GM19438 (cell line): ENCODE results near the gene PPA1.
"Not testable (repeated sequence)": the region's sequence is repeated elsewhere in the genome, so short reads cannot be mapped to it uniquely, and the experiment has no call there.

Experiments used
- ATAC-seq: cut with Tn5 transposase; IDR thresholded peaks from one replicate; pipeline ENCODE4 v1.9.1; 2021; ENCODE audit warnings: low read depth; ENCODE audit not compliant: unreplicated experiment

Gene PPA1

DNA sequence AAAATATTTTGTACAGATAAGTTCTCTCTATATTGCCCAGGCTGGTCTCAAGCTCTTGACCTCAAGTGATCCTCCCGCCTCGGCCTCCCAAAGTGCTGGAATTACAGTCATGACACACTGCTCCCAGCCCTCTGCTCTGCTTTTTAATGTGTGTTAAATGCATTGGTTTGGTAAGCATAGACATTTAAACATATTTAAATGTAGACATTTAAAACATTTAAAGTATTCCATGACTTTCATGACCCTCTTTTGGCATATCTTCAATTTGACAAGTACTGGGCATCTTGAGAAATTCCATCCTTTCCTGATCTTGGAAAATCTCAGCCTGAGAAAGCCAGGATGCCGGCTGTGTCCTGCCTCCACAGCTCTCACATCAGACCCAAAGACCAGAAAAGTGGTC, 57.7 kb downstream of the PPA1 start:
- ATAC-seq: no peak

DNA sequence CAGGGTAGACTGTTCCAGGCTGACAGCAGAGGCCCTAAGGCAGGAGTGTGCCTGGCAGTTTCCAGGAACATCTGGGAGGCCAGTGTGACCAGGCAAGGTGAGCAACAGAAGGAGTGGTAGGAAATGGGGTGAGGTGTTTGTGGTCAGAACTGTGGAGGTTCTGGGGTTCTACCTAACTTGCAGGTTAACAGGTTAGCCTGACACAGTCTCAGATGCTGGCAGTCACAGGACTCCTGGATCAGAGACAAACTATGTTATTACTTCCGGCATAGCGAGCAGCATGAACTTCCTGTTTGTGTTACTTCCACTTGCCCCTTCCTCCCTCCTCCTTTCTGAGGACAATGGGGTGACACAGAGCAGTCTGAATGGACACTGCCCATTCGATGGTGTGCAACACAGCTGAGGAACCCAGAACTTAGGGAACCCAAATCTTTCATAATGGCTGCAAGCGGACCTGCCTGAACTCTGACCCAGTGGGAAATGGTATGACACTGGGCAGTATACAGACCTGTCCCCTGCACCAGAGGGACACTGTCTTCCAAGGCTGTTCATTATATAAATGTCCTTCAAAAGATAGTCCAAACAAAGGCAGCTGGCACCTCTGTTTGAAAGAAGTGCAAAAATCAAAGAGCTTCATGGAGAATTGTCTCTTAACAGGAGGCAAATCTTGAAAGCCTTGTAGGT, 59.0 kb downstream of the PPA1 start:
- ATAC-seq: no peak

DNA sequence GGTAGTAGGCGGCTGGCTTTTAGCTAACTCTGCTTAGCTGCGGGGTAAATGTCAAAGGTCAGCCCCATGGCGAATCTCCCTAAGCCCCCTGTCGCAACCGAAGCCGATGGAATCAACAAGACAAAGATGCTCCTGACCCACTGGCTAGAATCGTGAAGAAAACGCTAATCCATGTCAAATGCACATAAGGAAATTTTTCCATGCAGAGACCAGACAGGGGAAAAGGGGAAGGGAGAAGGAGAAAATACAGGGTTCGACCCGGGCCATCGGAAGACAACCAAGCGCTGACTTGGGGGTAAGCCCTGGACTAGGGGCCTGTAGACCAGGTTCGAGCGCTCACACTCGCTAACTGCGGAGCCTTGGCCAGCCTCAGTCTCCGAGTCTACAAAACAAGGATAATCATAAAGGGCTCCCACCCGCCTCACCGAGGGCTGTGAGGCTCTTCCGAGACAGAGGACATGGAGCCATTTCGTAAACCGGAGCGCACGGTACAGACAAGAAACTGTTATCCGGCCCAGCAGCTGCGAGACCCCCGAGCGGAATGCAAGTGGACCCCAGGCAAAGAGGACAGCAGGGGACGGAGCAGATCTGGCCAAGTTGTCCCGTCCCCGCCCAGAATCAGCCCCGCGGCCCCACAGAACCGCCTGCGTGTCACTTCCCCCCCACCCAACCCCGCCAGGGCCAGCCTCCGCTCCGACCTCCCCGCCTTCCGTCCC, 63.4 kb downstream of the PPA1 start:
- ATAC-seq: peak; percentile 10

DNA sequence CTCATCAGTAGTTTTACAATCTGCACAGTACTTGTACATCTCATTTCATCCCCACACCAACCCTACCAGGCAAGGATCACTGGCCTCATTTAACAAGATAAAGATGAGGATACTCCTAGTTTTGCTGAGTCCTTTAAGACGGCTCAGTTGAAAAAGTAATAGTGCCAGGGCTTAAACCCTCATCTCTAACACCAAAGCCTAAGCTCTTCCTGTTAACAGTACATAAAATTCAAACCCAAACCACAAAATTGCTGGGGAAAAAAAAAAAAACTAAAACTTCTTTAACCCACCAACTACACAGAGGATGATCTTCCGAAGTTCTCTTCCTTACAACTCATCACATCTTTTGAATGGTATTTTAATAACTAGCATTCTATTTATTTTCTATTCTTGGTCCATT, 64.2 kb downstream of the PPA1 start:
- ATAC-seq: no peak

DNA sequence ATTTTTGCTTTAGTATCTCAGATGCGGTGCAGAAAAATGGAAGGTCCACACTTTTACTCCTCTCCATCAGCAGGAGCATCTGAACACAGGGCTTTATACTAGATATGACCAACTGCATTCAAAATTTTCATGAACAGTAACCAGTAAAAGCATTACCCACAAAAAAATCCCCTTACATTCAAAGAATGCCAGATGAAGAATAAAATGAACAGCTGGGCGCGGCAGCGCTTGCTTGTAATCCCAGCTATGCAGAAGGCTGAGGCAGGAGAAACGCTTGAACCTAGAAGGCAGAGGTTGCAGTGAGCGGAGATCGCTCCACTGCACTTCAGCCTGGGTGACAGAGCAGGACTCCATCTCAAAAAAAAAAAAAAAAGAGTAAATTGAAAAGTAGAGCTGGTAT, 66.0 kb downstream of the PPA1 start:
- ATAC-seq: no peak

DNA sequence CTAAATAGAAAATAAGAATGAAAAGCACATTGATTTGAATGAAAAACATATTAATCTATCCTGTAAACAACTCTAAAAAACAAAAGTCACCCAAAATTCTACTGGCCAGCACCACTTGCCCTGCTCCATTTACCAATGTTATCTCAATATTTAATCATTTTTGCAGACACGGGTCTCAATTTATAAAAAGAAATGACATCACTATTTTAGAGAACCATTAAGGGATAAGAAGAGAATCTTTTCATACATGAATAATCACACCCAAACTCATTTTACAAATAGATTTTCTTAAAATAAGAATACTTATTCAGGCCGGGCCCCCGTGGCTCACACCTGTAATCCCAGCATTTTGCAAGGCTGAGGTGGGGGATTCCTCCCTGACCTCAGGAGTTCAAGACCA, 66.8 kb downstream of the PPA1 start:
- ATAC-seq: no peak

DNA sequence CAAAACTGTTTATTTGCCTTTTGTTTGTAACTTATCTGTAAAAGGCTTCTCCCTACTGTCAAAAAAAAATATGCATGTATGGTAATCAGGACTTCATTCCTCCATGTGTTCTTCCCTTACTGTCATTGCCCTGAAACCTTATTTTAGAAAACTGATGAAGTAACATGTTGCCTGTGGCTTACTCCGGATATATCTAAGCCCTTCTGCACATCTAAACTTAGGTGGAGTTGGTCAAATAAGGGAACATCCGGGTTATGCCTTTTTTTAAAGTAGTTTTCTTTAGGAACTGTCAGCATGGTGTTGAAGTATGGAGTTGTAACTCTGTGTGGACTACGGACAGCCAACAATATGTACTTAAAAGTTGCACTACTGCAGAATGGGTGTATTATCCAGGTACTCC, 69.1 kb downstream of the PPA1 start:
- ATAC-seq: no peak

DNA sequence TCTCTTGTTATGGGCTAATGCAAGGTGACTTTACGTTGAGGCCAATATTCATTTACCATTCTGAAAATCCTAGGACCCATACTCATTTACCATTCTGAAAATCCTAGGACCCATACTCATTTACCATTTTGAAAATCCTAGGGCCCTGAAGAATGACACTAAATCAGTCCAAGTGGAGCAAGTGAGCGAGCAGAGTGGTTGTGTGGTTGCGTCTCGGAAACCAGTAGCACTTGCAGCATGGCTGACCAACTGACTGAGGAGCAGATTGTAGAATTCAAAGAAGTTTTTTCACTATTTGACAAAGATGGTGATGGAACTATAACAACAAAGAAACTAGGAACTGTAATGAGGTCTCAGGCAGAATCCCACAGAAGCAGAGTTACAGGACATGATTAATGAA, 69.8 kb downstream of the PPA1 start:
- ATAC-seq: no peak

DNA sequence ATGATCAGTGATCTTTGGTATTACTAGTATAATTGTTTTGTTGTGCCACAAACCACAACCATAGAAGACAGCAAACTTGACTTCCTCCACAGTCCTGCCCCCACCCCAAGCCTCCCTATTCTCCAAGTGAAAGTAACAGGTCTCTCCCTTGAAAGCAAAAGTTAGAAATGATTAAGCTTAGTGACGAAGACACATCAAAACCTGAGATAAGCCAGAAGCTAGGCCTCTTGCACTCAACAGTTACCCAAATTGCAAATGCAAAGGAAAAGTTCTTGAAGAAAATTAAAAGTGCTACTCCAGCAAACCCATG, 70.4 kb downstream of the PPA1 start:
- ATAC-seq: no peak

DNA sequence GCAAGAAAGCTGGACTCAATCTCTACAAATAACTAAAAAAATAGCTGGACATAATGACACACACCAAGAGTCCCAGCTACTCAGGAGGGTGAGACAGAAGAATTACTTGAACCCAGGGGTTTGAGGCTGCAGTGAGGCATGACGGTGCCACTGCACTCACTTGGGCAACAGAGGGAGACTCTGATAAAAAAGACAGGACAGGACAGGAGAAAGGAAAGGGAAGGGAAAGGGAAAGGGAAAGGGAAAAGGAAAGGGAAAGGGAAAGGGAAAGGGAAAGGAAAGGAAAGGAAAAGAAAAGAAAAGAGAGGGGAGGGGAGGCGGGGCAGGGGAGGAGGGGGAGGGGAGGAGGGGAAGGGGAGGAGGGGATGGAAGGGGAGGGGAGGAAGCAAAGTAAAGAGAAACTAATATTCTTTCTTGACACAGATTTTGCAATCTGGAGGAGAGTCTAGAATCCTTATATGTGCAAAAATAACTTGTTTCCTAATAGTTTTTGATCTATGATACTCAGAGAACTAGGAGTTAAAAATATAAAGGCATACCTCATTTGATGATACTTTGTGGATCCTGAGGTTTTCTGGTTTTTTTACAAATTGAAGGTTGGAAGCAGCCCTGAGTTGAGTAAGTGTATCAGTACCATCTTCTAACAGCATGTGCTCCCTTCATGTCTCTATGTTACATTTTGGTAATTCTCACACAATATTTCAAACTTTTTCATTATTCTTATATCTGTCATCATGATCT, 70.9 kb downstream of the PPA1 start:
- ATAC-seq: no peak

DNA sequence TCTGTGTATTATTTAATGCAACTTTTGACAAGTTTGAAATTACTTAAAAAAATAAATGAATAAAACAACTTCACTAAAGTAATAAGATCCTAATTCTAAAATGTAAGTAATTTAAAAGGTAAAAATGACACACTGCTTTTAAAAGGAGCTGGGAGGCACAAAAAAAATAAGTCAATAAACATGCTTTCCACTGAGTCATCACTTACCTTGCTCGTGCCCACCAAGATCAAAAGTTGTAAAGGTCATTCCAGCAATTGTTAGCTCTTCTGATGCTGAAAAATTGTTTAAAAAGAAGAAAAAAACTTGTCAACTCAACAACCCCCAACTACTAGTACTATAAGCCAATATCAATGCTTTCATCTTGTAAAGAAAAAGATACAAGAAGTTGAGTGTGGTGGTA, 72.4 kb downstream of the PPA1 start:
- ATAC-seq: no peak

DNA sequence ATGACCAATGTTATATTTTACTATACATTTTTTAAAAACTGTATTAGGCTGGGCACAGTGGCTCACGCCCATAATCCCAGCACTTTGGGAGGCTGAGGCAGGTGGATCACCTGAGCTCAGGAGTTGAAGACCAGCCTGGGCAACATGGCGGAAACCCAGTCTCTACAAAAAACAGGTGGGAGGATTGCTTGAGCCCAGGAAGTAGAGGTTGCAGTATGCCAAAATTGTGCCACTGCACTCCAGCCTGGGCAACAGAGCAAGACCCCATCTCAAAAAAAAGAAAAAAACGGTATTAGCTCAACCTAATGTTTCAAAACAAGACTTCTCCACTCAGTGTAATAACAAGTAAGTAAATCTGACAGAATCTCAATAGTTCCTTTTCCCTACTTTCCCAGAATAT, 73.9 kb downstream of the PPA1 start:
- not testable (repeated sequence) for ATAC-seq

DNA sequence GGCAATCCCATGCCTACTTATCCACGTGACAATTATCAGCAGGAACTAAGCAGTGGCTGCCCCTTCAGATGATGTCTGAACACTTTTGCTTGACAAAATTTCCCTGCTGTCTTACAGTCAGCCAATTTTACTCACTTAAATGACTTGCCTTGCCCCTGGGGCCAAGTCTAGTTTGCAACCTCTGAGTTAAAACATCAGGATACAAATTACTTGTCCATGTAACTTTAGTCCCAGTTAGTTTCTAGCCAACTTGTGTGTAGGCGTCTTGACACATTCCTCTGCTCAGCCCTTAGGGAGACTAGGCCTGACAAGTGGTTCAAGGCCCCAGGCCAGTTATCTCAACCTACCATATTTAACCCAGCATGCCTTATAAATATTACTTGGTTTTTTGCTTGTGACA, 75.1 kb downstream of the PPA1 start:
- ATAC-seq: no peak

DNA sequence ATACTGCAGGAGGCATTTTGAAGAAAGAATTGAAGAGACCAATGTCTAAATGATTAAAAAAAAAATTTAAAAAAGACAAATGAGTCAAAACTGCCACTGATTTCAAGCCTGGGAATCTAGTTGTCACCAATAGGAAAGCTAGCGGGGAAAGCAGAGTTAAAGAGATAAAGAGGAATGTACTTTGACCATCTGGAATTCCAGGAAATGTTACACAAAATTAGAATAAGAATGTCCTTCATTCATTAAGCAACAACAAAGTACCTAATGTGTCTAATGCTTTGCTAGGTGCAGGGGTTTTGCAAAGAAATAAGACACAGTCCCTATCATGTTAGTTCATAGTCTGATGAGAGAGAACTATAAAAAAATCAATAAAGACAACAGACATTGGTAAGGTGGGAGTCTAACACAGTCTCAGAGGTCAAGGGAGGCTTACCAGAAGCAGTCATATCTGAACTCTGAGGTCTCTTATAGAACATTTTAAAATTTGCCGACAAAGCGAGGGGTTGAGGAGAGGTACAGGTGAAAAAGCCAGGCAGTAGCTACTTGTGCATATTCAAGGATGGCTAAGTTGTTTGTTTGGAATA, 77.9 kb downstream of the PPA1 start:
- ATAC-seq: no peak
